Renal pelvis (tissue), 4 donors: ENCODE results near the gene SLC35F1. TPM values are rescaled to one million over a fixed set of nuclear protein-coding genes. Genes with fewer than 3 reads are reported as not detected.

Source experiments
- DNase-seq: peaks from one replicate; pipeline ENCODE4 v3.0.0-alpha.2; 2013
- polyA plus RNA-seq, 3 donors: library from polyadenylated mRNA; unstranded; fragments of 120-200 nt; gene quantifications; one replicate each; pipeline ENCODE4 v1.2.1, GENCODE V29; 2013; ENCODE audit not compliant: insufficient read length in 3 of 3

Gene SLC35F1
- polyA plus RNA-seq, 3 donors, result 2.2 to 2.7 (median 2.7) TPM

DNA sequence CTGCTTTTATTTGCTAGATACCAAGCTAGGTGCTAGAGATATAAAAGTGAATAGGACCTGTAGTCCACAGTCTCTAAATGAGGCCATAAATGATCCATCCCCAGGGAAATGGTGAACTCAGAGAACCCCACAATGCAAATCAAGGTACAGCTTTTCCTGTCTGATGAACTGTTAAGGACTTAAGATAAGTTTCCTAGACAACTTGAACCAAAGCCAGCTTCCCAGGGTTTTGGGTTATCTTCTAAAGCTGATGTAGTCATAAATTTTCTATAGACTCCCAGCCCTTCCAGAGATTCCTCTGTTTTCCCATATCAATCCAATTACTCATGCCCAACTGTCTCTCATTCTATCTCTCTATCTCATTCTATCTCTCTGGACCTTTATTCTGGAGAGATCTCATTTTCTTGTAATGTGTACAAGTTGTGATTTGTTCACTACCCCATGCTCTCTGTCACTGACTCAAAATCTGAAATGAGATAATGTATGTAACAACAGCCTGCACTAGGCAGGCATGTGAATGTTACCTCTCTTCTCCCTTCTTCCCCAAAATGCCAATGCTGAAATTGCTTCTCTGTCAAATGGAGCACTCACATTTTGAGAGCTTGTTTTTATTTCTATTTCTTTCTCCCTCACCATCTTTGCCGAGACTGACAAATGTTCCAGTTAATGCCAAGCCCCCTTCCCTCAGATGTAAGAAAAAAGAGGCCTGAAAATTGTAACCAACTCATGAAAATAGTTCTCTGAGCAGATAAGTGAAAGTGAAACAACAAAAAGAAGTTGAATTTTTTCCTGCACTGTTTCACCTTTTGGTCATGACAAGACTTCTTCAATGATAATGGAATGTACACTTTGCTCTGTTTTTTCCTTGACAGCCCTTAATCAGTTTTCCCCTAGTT, 279.9 kb downstream of the SLC35F1 start:
- peak; percentile 9 for DNase-seq

DNA sequence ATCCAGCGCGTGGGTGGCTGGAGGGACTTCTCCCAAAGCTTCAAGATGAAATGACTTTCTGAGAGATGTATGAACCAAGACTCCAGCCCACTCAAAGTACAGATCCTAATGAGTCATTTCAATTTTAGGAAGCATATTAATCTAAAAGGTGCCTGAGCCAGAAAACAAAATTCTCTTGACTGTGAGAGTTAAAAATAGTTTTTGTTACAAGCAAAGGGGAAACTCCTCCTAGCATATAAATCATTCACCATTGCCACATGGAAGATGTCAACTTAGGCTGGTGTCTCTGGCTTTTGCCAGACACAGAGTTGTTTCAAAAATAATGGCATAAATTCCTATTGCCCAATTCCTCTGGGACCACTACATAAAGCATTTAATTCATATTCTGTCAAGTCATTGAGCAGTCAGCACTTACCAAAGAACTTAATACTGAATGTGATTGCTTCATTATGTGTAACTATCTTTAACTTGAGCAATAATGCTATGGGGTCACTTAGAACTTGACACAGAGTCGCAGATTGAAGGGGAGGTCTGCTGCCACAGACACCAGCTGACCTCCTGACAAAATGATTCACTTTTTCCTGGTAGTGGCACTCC, 280.6 kb downstream of the SLC35F1 start:
- DNase-seq, result peak; percentile 9

DNA sequence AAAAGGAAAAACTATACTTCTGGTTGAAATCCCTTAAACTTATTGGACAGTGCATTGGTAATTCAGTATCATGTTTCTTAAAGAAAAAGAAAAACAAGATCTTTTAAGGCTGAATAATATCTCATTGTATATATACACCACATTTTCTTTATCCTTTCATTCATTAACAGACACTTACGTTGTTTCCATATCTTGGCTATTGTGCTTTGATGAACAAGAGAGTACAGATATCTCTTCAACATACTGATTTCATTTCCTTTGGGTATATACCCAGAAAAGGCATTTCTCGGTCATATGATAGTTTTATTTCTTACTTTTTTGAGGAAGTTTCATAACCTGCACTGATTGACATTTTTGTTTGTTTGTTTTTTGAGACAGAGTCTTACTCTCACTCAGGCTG, 281.5 kb downstream of the SLC35F1 start:
- DNase-seq, result no peak

DNA sequence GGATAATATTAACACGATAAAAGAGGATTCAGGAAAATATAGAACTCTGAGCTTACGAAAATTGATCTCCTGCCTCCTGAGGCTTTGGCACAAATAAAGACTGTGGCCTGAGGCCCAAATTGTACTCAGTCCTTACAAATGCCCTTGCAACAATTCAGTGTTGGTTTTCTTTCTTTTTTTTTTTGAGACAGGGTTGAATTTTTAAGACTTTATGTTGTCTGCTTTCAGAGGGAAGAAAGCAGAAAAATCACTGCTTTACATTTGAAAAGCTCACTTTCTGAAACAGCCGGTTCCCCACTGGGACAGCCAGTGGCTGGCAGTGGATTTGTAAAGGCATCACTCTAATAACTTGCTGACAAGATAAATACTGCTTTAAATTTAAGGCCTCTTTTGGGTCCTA, 290.5 kb downstream of the SLC35F1 start:
- DNase-seq, result no peak

DNA sequence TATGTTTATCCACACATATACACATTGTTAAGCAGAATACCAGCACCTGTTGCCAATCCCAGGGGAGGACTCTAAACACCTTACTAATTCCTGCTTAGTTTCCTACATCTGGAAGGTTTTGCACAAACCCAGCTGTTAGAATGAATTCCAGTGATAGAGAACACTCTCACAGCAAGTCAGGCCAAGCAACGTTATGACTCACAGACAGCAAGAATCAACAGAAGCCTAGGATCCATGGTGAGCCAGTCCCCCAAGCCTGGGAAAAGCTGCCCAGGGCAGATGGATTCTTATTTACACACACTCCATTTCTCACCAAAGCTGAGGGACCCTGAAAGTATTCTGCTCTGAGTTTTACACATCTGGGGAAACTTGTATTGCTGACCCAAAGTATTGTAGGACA, 291.7 kb downstream of the SLC35F1 start:
- DNase-seq, result no peak

DNA sequence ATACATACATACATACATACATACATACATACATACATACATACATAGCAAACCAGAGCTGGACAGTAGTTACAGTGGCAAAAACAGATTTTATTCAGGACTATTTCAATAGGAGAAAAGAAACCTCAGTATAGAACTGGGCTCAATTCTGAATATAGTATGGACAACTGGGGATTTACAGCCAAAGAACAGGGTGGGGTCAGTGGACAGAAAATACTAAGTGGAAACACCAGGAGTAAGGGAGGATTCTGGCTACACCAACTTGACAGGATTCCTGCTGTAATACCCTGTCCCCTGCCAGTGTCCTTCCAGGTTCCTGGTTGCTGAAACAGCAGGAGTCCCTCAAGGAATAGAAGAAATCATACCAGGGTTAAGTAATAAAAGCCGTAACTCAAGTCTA, 293.1 kb downstream of the SLC35F1 start:
- DNase-seq, result no peak

DNA sequence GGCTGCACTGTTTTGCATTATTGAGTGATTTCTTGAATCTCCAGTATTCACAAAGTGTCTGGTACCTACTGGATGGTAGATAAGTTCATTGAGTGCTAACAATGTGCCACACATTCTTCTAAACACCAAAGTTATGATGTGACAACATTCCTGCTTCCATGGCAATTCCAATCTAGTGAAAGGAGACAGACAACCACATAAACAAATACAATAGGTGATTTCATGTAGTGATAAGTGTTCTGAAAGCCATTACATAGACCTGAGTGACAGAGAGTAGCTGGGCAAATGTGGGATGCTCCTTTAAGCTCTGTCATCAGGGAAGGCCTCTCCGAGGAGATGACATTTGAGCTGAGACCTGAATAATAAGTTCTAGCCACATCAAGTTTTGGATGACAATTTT, 295.5 kb downstream of the SLC35F1 start:
- DNase-seq, result no peak

DNA sequence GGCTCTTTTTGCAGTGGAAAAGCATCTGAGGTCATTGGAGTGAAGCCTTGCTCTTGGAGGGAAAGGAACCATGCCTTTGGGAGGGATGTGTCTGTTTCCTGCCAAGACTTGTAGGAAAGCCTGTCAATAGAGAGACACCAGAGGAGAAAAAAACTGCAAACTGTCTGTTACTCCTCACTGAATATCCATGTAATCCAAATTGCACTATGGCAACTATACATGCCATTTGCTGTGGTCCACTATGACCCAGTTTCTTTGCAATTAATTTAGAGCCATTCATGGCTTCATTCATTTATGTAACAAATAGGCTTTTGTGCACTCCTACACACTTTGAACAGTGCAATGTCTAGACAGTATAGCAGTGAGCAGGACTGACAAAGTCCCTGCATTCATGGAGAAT, 296.5 kb downstream of the SLC35F1 start:
- DNase-seq, result no peak

DNA sequence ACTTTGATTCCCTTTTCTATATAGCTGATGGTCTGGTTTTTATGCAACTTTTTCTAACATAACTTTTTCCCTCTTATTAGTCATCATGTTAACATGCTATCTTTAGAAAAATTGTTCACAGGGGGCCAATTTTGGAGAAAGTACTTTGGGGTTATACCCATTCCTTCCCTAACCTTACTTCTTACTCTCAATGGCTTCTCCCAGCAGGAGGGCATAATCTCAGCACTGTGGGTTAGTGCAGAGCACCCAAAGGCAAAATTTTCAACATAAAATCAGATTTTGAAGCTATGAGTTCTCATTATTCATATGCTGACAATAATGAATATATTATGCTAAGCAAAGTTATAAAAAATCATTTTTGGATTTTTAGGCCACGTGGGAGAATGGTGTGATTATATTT, 299.2 kb downstream of the SLC35F1 start:
- no peak for DNase-seq

DNA sequence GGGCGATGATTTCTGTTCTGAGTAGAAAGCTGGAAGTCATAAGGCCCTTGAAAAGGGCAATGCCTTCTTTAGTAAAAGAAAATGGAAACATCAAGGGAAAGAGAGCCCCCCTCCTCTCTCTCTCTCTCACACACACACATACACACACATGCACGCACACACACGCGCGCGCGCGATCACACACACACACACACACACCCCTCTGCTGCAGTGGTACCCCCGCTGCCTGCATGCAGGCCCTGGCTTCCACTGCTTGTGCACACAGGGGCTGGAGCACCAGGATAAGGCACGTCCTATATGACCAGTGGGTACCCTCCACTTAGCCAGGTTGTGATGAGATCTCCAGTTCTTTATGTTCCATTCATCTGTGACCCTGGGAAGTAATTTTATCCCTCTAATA, 300.9 kb downstream of the SLC35F1 start:
- peak; percentile 1 for DNase-seq

DNA sequence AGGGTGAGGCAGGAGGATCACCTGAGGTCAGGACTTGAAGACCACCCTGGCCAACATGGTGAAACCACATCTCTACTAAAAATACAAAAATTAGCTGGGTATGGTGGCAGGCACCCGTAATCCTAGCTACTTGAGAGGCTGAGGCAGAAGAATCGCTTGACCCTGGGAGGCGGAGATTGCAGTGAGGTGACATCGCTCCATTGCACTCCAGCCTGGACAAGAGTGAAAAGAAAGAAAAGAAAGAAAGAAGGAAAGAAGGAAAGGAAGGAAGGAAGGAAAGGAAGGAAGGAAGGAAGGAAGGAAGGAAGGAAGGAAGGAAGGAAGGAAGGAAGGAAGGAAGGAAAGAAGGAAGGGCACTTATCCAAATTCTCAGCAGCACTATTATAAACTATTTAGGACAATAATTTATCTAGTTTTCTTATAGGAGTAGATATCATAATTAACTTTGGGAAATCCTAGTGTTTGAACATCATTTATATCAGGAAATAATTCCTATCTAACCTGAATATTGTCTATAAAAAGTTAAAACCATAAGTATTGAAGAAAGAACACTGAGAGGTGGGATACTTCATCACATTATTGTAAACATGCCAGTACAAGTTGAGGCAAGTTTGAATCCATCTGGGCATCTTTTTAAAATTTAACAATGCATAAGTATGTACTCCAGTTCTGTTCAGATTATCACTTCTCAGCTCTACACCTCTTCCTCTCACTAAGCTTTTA, 305.5 kb downstream of the SLC35F1 start:
- DNase-seq, result no peak

DNA sequence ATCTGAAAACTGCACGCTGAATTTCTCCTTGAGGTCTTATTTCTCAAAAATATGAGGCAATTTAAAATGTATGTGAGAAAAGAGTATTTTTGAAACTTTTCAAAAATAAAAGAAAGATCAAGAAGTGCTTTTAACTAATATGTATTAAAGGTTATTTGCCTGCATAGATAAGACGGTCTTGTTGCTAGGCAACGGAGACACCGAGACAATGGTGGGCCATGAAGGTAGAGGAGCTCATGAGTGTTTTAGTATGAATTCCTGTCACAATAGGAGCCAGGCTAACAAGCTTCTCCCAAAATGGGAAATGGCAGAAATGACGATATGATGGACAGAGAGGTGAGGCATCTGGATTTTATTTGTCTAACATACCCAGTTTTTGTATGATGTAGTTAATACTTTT, 308.2 kb downstream of the SLC35F1 start:
- DNase-seq, result no peak

DNA sequence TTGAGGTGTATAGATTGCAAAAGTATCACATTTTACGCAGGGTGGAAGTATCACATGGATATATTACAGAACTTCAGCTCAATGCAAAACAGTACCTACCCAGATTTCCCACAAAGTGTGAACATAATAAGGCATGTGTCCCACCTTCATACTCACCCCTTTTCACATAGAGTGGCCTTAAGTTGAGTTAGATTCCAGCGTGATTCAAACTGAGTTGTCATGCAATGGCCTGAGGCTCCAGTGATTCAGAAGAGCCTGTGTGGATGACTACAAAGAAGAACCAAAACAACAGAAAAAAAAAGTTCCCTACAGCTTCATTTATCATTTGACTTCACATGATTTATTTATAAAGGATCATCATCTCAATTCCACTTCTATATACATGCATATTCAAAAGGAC, 309.7 kb downstream of the SLC35F1 start:
- no peak for DNase-seq

DNA sequence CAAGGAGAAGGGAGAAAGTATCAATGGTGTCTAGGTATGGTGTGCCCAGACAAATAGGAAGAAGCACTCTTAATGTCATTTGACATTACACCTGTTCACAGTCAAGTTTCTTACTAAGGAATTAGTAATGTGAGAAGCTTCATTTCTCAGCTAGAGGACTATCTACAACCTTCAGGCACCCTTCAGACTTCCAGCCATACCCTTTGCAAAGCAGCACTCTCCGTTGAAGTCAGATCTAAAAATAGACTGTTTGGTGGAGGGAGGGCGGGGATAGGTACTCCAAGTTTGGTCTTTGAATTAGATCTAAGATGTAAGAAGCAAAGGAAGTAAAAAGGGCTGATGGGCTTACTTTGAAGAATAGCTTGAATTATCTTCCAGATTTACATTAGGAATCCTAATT, 311.1 kb downstream of the SLC35F1 start:
- DNase-seq, result no peak

DNA sequence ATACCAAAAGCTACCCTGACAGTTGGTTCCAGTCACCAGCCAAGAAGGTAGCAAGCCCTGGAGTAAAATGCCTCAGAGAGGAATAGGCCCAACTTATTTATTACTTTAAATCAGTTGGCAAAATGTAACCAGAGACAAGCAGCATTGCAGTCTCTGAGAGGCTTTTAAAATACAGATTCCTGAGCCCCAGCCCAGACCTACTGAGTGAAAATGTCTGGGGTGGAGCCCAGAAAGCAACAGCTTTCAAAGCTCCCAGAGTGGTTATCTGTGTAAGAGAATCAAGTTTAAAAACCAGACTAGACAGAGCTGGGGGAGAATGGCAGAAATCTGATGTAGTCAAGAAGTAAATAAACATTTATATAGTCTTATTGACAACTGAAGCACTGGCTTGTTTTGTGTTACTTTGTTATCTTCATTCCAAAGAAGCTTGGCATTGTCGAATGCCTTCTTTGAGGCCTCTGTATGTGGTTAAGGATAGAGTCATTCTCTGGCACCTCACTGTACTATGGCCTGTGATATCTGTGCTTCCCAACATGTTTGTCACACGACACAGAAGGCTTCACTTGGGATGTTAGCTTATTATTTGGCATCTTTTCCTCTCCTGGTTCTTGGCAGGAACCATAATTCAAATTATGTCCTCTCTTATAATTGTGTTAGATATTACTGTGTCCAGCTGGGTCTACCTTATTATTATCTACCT, 313.5 kb downstream of the SLC35F1 start:
- DNase-seq, result no peak

DNA sequence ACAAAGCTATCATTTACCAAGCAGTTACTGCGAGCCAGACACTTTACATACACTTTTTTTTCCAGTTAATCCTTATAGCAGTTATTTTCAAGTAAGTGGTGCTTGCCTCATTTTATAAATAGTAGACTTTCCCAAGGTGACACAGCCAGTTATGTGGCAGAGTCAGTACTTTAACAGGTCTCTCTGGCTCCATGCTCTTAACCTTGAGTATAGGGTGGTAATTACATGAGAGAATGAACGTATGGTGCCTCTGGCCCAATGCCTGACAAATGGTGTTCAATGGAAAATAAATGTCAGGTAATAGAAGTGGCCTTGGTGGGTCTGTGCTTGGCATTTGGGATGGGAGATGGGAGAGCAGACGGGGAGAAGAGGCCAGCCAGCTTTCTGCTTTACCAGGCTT, 316.3 kb downstream of the SLC35F1 start:
- DNase-seq, result no peak

DNA sequence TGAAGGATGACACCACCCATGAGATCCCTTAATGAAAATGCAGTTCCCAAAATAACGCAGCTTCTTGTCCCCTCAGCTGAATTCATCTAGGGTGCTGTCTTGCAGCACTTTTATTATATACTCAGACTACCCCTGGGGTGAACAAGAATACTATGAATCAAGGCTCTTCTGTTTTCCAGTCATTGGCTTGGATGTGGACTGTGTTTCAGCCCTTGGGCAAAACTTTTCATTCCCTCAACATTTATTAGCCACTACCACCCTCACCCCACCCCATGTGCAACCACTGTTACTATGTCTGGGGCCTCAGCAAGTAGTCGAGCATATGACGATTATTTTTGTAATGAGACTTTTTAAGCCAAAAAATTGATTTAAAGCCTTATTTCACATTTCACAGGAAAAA, 321.8 kb downstream of the SLC35F1 start:
- no peak for DNase-seq

DNA sequence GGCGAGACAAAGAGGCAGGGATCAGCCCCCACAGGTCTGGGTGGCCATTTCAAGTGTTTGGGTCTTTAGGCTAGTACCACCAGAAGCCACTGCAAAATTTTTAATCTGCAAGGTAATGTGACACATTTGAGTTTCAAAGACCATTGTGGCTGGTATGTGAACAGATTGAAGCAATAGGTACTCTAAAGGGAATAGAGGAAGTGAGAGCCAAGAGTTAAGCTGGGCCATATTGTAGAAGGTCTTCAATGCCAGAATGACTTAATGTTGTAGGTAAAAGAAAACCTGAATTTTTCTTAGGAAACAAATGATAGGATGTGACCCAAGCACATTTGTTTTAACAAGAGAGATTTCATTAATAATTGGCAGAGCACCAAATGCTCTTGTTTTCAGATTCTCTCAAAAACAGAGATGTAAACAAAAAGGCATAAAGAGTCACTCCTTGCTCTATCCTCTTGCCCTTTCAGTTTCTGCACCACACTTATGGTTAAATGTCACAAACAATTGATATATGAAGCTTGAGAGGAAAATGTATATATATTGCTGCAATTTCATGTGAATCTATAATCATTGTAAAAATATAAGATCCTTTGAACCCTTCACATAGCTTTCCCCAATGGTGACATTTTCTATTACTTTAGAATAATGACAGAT, 333.9 kb downstream of the SLC35F1 start:
- DNase-seq, result no peak

DNA sequence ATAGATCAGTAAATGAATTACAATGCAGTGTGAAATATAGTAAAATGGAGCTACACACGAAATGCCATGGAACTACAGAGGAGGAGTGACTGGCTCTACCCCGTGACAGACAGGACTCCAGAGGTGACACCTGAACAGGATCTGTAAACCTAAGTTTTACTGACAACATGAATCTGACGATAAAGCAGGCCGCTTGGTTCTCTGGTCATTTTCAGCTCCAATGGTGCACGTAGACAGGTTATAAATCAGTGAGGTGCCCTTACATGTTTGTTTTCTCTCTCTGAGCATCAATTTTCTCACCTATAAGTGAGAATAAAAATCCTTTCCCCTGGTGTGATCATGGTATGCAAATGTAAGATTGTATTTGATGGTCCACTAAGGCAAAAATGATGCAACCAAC, 339.3 kb downstream of the SLC35F1 start:
- DNase-seq, result peak; percentile 28

DNA sequence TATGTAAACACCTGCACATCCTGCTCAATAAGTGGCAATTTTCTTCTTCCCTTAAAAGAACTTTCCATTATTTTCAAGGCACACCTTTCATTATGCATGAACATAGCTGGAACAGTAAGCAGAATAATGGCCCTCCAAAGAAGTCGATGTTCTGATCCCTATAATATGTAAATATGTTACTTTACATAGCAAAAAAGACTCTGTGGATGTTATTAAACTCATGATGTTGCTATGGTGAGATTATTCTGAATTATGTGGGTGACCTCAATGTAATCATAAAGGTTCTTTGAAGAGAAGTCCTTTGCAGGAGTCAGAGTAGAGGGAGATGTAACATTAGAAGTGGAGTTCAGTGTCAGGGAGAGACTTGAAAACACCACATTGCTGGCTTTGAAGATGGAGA, 341.1 kb downstream of the SLC35F1 start:
- DNase-seq, result no peak

DNA sequence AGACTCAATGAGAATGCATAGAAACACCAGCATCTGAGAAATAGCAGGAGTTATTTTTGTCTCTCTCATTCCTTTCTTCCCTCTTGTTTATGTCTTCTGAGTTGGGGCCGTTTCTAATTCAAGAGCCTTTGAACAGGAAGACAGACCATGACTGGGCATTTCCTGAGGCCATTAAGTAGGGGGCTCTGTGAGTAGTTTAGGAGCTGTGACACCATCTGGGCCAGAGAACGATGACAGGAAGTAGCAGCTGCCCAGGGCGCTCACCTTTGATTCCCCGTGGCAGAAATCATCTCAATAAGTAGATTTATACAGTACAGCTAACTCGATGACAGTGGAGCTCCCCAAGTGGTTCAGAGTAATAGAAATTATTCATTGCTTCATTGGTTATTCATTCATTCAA, 342.6 kb downstream of the SLC35F1 start:
- DNase-seq, result no peak

DNA sequence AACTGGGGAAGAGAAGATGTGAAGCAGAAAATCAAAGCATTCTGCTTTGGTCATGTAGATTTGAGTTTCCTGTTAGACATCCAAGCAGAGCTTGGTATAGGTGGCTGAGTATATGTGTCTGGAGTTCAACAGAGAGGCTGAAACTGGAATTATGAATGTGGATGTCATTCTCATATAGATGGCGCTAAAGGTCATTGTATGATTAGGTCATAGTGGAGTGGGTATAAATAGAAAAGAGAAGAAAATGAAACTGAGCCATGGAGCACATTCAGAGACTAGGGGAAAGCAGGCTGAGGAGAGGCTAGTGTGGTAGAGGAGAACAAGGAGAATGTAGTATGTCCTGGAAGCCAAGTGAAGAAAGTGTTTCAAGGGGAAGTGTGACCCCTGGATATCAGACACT, 345.4 kb downstream of the SLC35F1 start:
- no peak for DNase-seq
